Fibroblast of skin of scalp (primary cell): Measurements from ENCODE around the gene DDX46.
"Not testable (repeated sequence)": the region's sequence is repeated elsewhere in the genome, so short reads cannot be mapped to it uniquely, and the experiment has no call there.

Experiments used
- DNase-seq: peaks from one replicate; pipeline ENCODE4 v3.0.0-alpha.2; 2013

DDX46 gene

DNA sequence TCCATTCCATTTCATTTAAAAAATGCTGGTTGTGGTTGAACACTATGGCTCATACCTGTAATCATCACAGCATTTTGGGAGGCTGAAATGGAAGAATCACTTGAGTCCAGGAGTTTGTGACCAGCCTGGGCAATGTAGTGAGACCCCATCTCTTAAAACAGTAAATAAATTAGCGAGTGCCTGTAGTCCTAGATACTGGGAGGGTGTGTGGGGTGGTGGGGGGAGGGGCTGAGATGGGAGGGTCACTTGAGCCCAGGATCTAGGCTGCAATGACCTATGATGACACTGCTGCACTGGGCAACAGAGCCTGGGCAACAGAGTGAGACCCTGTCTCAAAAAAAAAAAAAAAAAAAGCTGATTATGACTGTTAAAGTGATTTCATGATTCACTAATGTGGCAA lies 29.1 kb downstream of the DDX46 start:
- no peak for DNase-seq

DNA sequence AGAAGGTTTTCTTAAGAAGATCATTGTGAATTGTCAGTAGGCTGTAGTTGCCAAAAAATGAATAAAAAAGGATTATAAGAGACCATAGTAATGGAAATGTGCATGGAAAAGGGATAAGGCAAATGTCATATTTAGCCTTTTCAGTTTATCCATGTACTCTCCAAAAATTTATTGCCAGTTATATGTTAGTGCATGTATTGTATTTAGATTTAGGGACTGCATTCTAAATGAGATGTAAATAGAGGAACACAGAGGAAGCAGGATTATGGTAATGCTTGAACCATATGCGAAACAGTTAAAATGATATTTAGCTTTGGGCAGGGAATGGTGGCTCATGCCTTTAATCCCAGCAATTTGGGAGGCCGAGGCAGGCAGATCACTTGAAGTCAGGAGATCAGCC lies 33.0 kb downstream of the DDX46 start:
- no peak for DNase-seq

DNA sequence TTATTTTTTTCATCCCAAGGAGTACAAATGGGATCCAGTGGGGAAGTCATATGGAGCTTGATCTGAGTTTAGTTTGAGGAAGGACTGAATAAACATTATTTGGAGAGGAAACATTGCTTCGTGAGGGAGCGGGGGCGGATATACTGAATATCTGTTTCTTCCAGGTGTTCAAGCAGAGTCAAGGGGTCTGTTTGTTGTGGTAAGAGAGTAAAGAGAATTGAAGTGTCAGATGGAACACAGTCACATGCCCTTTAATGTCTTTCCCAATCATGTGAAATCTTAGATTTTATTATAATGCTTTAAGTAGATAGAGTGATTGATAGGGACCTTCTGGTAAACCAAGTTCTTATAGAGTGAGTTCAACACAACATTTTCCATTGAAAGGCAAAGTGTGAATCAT lies 33.7 kb downstream of the DDX46 start:
- no peak for DNase-seq

DNA sequence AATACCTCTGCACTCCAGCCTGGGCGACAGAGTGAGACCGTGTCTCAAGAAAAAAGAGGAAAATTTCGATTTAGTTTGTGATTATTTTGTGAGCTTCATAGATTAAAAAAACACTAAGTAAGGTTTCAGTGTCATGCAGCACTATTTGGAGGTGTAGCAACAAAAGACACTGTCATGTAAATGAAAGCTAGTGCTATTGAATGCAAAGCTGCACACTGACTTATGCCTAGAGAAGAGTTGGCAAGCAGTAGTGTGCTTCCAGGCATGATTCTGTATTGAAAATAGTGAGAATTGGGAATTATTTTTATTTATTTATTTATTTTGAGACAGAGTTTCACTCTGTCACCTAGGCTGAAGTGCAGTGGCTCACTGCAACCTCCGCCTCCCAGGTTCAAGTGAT lies 34.5 kb downstream of the DDX46 start:
- no peak for DNase-seq

DNA sequence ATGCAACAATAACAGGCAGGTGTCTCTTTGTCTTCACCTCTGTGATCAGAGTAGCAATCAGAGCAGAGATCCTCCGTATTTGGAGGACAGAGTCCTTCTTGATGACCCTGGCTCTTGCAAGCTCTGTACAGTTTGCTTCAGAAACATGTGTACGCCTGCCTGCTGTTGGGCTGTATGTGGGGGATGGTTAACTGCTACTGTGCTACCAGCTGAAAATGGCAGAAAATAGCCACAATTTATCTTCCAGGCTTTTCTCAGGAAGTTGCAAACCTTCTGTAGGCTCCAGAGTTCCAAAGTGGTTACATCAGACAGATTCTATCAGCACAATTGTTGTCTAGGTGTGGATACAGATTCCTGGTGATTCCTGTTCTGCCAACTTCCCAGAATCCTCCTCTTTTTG lies 35.5 kb downstream of the DDX46 start:
- no peak for DNase-seq

DNA sequence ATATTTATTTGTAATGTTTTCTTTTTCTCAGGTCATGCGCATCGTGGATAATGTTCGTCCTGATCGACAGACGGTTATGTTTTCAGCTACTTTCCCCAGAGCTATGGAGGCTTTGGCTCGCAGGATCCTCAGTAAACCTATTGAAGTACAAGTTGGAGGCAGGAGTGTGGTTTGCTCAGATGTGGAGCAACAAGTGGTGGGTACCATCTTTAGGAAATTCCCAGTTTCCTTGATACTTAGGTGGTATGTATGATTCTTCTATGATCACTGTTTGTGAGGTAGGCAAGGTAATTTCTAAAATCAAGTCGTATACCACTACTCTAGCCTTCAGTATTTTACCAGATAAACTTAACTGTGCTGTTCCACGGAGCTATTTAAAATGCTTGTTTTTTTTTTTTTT lies 36.2 kb downstream of the DDX46 start:
- DNase-seq = no peak

DNA sequence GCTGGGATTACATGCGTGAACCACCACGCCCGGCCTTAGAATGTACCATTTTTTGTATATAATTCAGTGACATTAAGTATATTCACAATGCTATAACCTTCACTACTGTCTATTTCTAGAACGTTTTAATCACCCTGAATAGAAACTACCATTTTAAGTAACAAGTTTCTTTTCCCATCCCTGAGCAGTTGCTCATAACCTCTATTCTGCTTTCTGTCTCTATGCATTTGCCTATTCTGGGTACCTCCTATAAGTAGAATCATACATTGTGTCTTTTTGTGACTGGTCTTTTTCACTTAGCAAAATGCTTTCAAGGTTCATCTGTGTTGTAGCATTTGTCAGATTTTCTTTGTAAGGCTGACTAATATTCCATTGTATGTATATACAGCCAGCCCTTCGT lies 39.9 kb downstream of the DDX46 start:
- no peak for DNase-seq

DNA sequence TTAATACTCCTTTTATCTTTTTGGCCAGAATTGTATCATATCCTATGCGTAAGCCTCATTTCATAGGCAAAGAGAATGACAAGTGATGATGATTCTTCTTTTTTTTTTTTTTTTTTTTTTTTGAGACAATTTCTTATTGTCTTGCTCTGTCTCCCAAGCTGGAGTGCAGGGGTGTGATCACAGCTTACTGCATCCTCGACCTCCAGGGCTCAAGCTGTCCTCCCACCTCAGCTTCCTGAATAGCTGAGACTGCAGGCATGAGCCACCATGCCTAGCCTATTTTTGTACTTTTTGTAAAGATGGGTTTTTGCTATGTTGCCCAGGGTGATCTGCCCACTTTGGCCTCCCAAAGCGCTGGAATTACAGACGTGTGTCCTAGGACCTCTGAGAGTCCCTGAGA lies 45.2 kb downstream of the DDX46 start:
- no peak for DNase-seq

DNA sequence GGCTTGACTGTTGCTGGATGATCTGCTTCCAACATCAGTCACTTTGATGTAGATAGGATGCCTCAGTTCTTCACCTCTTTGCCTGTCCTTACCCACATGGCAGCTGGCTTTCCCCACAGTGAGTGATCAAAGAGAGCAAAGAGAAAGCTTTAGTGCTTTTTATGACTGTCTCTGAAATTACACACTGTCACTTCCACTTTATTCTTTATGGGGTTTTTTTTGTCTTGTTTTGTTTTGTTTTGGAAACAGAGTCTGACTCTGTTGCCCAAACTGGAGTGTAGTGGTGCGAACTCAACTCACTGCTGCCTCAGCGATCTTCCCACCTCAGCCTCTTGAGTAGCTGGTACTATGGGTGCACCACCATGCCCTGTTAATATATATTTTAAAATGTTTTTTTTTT lies 54.8 kb downstream of the DDX46 start:
- no peak for DNase-seq

DNA sequence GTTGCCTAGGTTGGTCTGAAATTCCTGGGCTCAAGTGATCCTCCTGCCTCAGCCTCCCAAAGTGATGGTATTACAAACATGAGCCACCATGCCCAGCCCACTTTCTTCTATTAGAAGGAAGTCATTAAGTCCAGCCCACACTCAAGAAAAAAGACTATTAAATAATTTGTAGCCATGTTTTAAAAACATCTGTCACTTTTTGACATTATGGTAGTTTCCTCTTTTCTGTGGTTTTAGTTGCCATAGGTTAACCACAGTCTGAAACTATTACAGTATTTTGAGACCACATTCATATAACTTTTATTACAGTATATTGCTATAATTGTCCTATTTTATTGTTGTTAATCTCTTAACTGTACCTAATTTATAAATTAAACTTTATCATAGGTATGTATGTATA lies 55.2 kb downstream of the DDX46 start:
- no peak for DNase-seq

DNA sequence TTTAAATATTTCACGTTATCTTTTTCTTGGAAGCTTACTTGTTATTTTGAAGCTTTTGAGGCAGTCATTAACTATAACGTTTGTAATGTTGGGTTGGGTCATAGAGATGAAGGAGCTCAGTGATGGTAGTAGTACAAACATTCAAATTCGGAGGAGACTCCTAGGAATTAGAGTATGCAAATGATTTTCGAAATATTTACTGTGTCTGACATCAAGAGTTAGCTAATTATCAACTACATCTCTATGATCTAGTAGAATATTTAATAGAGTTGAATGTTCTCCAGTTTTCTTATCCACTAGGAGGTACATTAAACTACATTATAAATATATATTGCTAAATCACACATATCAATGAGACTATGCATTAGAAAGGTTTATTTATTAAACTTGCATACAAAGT lies 58.4 kb downstream of the DDX46 start:
- no peak for DNase-seq

DNA sequence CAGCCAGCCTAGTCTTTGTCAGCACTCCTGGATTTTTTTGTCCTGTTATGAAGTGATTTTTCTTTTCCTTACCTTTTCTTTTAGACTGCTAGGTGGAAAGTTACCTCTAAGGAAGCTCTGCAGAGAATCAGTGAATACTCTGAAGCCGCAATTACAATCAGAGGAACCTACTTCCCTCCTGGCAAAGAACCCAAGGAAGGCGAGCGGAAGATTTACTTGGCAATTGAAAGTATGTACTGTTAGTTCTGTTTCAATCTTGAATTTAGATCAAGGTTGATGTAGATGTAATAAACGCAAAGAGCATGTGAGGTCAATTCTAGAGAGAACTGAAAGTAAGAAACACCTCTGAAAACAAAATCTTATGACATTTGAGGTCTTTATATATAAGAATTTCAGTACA lies 60.2 kb downstream of the DDX46 start:
- DNase-seq = no peak

DNA sequence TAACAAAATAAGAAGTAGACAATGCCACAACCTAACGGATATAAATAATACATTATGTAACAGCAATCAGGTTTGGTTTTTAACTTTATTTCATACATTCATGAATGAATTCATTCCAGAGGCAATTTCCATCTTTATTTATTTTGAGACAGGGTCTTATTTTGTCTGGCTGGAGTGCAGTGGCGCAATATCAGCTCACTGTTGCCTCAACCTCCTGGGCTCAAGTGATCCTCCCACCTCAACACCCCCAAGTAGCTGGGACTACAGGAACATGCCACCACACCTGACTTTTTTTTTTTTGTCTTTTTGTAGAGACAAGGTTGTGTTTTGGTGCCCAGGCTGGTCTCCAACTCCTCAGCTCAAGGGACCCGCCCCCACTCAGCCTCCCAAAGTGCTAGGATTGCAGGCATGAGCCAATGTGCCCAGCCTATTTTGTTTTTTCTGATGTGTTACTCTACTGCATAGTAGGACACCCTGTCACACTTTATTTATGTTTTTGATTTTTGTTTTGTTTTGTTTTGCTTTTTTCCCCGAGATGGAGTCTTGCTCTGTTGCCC lies 60.9 kb downstream of the DDX46 start:
- no peak for DNase-seq

DNA sequence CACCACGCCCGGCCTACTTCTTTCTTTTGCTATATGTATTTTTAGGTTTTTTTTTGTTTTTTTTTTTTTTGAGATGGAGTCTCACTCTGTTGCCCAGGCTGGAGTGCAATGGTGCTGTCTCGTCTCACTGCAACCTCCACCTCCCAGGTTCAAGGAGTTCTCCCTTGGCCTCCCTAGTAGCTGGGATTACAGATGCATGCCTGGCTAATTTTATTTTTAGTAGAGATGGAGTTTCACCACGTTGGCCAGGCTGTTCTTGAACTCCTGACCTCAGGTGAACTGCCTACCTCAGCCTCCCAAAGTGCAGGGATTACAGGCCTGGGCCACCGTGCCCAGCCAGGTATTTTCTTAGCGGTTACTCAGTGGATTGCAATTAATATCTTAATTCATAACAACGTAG lies 63.3 kb downstream of the DDX46 start:
- DNase-seq = no peak

DNA sequence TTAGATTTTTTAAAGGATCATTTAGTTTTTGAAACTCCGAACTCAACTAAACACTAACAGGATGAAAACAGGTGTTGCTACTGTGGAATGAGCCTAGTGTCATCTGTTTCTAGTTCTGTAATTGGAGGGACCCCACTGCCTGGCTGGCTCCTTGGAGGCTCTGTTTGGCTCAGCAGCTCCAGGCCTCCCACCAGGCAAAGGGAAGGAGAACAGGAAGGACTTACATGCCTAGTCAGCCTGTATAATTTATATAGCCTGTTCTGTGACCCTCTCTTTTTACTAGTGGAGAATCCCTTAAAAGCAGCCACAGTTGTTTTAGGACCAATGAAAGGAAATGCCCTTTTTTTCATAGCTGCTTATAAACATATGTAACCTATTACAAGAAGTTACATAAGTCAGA lies 66.1 kb downstream of the DDX46 start:
- DNase-seq = no peak

DNA sequence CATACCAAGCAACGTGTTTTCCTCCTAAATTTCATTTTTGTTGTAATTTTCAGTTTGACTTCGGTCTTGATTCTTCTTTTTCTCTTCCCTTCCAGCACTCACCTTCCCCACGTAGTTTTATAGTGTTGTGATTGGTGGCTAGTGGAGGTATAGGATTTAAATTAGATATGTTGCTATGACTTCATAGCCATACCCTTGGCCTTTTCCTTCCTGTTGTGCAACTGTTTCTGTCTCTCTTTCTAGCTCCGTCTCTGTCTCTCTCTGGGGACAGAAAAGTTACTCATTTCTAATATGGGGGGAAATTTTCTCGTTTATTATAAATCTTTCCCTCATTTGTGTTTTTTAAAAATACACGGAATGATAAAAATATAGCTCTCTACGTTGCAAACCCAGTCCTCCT lies 66.6 kb downstream of the DDX46 start:
- no peak for DNase-seq

DNA sequence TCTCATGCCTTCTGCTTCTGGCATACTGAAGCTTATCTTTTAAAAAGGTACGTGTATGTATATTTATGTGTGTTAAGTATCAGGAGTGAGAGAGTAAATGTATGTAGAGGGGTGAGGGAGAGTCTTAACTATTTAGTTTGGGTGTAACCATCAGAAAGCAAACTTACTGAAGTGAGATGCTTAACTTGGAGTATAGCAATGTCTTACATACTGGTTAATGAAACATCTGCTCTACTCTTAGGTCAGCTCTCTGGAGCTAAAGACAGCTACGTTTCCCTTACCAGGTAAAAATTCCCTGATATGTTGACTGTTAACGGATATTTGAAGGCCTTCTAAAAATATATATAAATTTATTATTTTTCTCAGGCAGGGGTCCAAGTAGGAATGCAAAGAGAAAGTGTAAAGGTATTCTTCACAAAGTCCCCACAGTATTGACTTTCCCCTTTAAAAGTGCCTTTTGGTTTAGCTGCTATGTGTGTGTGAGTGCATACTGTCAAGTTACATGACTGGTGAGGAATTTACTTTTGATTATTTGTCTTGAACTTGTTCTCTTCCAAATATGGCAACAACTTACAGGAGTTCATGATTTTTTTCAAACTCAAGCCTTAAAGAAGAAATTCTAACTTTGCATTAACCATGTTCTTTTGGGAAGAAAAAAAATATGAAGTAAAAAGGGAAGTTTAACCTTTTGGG lies 74.9 kb downstream of the DDX46 start:
- DNase-seq = peak; percentile 87

DNA sequence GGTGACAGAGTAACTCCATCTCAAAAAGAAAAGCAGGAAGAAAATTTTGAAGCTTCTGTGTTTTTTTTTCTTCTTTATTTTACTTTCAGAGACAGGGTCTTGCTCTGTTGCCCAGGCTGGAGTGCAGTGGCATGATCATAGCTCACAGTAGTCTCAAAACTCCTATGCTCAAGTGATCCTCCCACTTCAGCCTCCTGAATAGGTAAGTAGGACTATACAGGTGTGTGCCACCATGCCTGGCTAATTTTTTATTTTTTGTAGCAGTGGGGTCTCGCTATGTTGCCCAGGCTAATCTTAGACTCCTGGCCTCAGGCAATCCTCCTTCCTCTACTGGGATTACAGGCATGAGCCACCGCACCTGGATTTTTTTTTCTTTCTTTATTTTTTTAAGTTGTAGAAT lies 77.0 kb downstream of the DDX46 start:
- DNase-seq = no peak

DNA sequence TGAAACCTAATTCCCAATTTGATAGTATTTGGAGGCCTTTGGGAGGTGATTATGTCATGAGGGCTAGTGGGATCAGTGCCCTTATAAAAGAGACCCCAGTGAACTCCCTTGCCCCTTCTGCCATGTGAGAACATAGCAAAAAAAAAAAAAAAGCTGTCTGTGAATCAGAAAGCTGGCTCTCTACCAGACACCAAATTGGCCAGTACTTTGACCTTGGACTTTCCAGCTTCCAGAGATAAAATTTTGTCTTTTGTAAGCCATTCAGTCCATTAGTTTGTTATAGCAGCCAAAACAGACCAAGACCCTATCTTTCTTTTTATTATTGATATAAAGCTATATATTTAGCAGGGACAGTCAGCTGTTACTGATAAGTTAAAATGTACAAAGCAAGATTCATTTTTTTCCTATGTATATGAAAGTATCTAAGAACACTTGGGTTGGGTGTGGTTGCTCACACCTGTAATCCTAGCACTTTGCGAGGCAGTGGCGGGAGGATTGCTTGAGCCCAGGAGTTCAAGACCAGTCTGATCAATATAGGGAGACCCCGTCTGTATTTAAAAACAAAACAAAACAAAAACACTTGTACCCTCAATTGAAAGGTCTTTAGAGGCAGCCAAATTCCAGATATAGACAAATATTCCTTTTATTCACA lies 79.1 kb downstream of the DDX46 start:
- DNase-seq = no peak

DNA sequence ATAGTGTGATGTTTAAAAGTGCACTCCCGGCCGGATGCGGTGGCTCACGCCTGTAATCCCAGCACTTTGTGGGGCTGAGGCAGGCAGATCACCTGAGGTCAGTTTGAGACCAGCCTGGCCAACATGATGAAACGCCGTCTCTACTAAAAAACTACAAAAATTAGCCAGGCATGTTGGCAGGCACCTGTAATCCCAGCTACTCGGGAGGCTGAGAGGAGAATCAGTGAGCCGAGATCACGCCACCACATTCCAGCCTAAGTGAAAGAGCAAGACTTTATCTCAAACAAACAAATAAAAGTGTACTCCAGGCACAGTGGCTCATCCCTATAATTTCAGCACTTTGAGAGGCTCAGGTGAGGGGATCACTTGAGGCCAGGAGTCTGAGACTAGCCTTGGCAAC lies 79.8 kb downstream of the DDX46 start:
- not testable (repeated sequence) for DNase-seq

DNA sequence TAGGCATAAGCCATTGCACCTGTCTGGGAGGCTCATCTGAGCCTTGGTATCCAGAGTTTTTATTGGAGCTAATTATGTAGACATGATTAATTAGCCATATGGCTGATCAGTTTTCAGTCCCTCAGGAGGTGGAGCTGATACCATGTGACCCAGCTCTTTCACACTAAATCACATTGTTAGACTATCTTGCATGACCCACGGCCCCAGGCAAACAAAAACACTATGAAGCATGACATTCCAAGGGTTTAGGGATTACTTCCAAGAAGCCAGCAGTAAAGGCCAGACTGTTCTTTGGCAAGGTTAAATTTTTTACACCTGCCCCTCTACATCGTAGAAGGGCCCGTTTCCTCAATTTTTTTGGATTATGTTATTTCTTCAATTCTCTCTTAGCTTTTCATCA lies 82.2 kb downstream of the DDX46 start:
- DNase-seq = no peak

DNA sequence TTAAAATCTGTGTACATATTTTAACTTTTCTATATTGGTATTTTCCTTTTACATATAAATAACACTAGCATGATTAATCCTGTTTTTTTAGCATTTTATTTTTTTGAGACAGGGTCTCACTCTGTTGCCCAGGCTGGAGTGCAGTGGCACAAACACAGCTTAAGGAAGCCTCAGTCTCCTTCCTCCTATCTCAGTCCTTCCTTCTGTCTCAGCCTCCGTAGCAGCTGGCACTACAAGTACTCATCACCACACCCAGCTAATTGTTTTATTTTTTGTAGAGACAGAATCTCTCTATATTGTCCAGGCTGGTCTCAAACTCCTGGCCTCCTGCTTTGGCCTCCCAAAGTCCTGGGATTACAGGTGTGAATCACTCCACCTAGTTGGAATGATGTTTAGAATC lies 85.7 kb downstream of the DDX46 start:
- DNase-seq = no peak

DNA sequence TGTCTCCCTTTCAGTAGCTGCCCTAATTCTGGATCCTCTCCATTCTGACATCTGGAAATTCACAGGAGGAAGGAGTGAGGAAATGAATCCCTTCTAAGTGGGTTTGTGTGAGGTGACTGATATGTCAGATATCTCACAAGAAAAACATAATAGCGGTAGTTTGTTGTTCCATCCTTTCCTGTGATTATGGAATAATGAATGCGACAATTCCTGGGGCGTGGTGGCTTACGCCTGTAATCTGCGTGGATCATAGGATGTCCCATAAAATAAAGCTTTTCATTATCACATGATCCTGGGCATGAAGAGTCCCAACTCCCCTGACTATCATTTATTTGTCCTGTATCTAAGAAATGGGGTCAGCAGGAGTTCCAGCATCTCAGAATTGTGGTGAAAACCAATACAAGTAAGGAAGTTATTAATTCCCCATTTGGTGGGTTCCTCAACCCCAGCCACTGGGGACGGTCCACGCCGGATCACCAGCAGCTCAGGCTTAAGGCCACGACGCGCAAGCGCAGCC lies 86.8 kb downstream of the DDX46 start:
- peak; percentile 23 for DNase-seq
